WTC11 (cell line): ENCODE data around the gene ZNF14. TPM values are rescaled to one million over a fixed set of nuclear protein-coding genes. Genes with fewer than 3 reads are reported as not detected.
A peak's percentile ranks its signal among the peaks of the same experiment; 100 is the strongest.

Experiments used
- ATAC-seq: fragments of 200-7000 bp; cut with Tn5 transposase; 2 replicates; pipeline ENCODE4 v1.10.0; 2021; ENCODE audit warnings: mild to moderate bottlenecking, moderate library complexity
- CTCF ChIA-PET: fragments of 300-600 bp; sonication (Branson Sonifier 250); formaldehyde crosslinking; loops from one replicate; lab custom pipeline; 2021; ENCODE audit warnings: antibody characterized with exemption; lab: Charles Lee
- POLR2A ChIA-PET: fragments of 350-600 bp; sonication (Branson Sonifier 250); formaldehyde crosslinking; loops from one replicate; lab custom pipeline; 2021; ENCODE audit warnings: antibody characterized with exemption; lab: Charles Lee
- DNase-seq: peaks from one replicate; pipeline ENCODE4 v3.0.0; 2021; ENCODE audit warnings: low spot score
- H3K27ac Mint-ChIP-seq: 2 replicates; pipeline ENCODE4 v1.8.0; 2021; ENCODE audit warnings: mixed read lengths
- H3K27me3 Mint-ChIP-seq: 2 replicates; pipeline ENCODE4 v1.8.0; 2021; ENCODE audit warnings: low read depth, mild to moderate bottlenecking, moderate library complexity, mixed read lengths
- H3K36me3 Mint-ChIP-seq: 2 replicates; pipeline ENCODE4 v1.8.0; 2021; ENCODE audit warnings: mixed read lengths
- H3K4me1 Mint-ChIP-seq: 2 replicates; pipeline ENCODE4 v1.8.0; 2022; ENCODE audit warnings: mixed read lengths
- H3K4me3 Mint-ChIP-seq: 2 replicates; pipeline ENCODE4 v1.8.0; 2021; ENCODE audit warnings: mild to moderate bottlenecking, moderate library complexity, mixed read lengths
- H3K9me3 Mint-ChIP-seq: 2 replicates; pipeline ENCODE4 v1.8.0; 2021; ENCODE audit warnings: mixed read lengths
- AFF4 ChIP-seq: sonication (generic); formaldehyde crosslinking; IDR thresholded peaks from 2 replicates; pipeline ENCODE4 v1.8.1; 2023; ENCODE audit warnings: mild to moderate bottlenecking, missing genetic modification reagents, borderline replicate concordance
- CBFB ChIP-seq: sonication (generic); formaldehyde crosslinking; IDR thresholded peaks from 2 replicates; pipeline ENCODE4 v1.8.1; 2022; ENCODE audit warnings: mild to moderate bottlenecking, low read depth, missing genetic modification reagents
- E2F5 ChIP-seq: sonication (generic); formaldehyde crosslinking; IDR thresholded peaks from 2 replicates; pipeline ENCODE4 v1.8.1; 2022; ENCODE audit warnings: mild to moderate bottlenecking, moderate library complexity, missing genetic modification reagents
- EMX1 ChIP-seq: fragments of 250-450 bp; sonication (Bioruptor Pico); IDR thresholded peaks from 2 replicates; pipeline ENCODE4 v1.8.0; 2021; ENCODE audit warnings: mild to moderate bottlenecking
- ERG ChIP-seq: fragments of 250-450 bp; sonication (Bioruptor Pico); IDR thresholded peaks from 2 replicates; pipeline ENCODE4 v1.8.0; 2021; ENCODE audit warnings: mild to moderate bottlenecking
- FOXJ3 ChIP-seq: sonication (generic); formaldehyde crosslinking; IDR thresholded peaks from 2 replicates; pipeline ENCODE4 v1.9.0; 2021; ENCODE audit warnings: missing genetic modification reagents, mild to moderate bottlenecking, borderline replicate concordance
- FOXP1 ChIP-seq: sonication (generic); formaldehyde crosslinking; IDR thresholded peaks from 2 replicates; pipeline ENCODE4 v1.8.0; 2022; ENCODE audit warnings: missing genetic modification reagents, mild to moderate bottlenecking, moderate library complexity, borderline replicate concordance
- GTF2I ChIP-seq: fragments of 250-450 bp; sonication (Bioruptor Pico); conservative IDR thresholded peaks from 2 replicates; pipeline ENCODE4 v1.4.0; 2021; ENCODE audit warnings: mild to moderate bottlenecking
- IRF1 ChIP-seq: sonication (generic); formaldehyde crosslinking; IDR thresholded peaks from 2 replicates; pipeline ENCODE4 v1.8.0; 2023; ENCODE audit warnings: missing genetic modification reagents
- MAX ChIP-seq: sonication (generic); formaldehyde crosslinking; IDR thresholded peaks from 2 replicates; pipeline ENCODE4 v1.8.0; 2022; ENCODE audit warnings: mild to moderate bottlenecking, missing genetic modification reagents
- MLX ChIP-seq: sonication (generic); formaldehyde crosslinking; IDR thresholded peaks from 2 replicates; pipeline ENCODE4 v1.8.1; 2023; ENCODE audit warnings: mild to moderate bottlenecking, missing genetic modification reagents, moderate library complexity
- NR1H2 ChIP-seq: sonication (generic); formaldehyde crosslinking; IDR thresholded peaks from 2 replicates; pipeline ENCODE4 v1.9.0; 2021; ENCODE audit warnings: mild to moderate bottlenecking, moderate library complexity, missing genetic modification reagents
- NR2C2 ChIP-seq: sonication (generic); formaldehyde crosslinking; IDR thresholded peaks from 2 replicates; pipeline ENCODE4 v1.8.0; 2022; ENCODE audit warnings: mild to moderate bottlenecking, missing genetic modification reagents
- PREB ChIP-seq: sonication (generic); formaldehyde crosslinking; IDR thresholded peaks from 2 replicates; pipeline ENCODE4 v1.8.1; 2022; ENCODE audit warnings: mild to moderate bottlenecking, missing genetic modification reagents, moderate library complexity, borderline replicate concordance
- RORB ChIP-seq: fragments of 250-450 bp; sonication (Bioruptor Pico); IDR thresholded peaks from 2 replicates; pipeline ENCODE4 v1.9.0; 2021; ENCODE audit warnings: mild to moderate bottlenecking
- TP53 ChIP-seq: sonication (generic); formaldehyde crosslinking; IDR thresholded peaks from 2 replicates; pipeline ENCODE4 v1.8.1; 2023; ENCODE audit warnings: mild to moderate bottlenecking, missing genetic modification reagents
- ZNF219 ChIP-seq: sonication (generic); formaldehyde crosslinking; IDR thresholded peaks from 2 replicates; pipeline ENCODE4 v1.8.0; 2023; ENCODE audit warnings: missing genetic modification reagents, mild to moderate bottlenecking, borderline replicate concordance
- total RNA-seq: library from RNA; stranded (reverse); gene quantifications from 3 replicates; pipeline ENCODE4 v1.2.3, GENCODE V29; 2021
- TF ChIP-seq, protein P1 (sequence below): sonication (generic); formaldehyde crosslinking; IDR thresholded peaks from 2 replicates; pipeline ENCODE4 v1.8.1; 2023; ENCODE audit warnings: mild to moderate bottlenecking, missing genetic modification reagents, moderate library complexity
- TF ChIP-seq, protein P2 (sequence below): sonication (generic); formaldehyde crosslinking; IDR thresholded peaks from 2 replicates; pipeline ENCODE4 v1.8.0; 2022; ENCODE audit warnings: missing genetic modification reagents

ZNF14 gene
- total RNA-seq, 1 experiment from 2014 or later = 5.7 TPM

DNA sequence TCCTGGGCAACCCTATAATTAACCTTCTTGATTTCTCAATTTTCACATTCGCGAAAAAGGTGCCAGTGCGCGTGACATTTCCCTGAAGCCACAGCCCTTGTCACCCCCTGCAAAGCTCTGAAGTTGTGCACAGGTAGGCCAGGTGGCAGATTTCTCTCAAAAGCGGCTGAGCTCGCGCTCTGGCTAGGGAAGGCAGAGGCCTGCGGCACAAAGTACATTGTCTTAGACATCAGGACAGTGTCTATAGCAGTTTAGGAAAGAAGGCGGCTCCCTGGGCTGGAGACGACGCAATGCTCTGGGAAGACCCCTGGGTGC is 42.9 kb upstream of the ZNF14 start:
- no peaks in the 10 kb centered on the region for H3K9me3 Mint-ChIP-seq
- H3K36me3 Mint-ChIP-seq = peaks cover 15% of the 10 kb centered on the region
- ChIA-PET CTCF (interaction anchor here (0.9 to 1.8 kb wide), 13 partner anchors 9 to 223 kb away, joined by 3 to 12 read pairs (median 6); partner anchors contain the start of genes ZNF101, ZNF14 and ZNF506), POLR2A (interaction anchor here (0.7 to 2.5 kb wide), 12 partner anchors 14 to 125 kb away, joined by 3 to 22 read pairs (median 6); partner anchors contain the start of genes ZNF14, ZNF253, ZNF506 and ZNF93)
- DNase-seq = no peak
- H3K4me3 Mint-ChIP-seq = peak overlapping the region; percentile 98
- H3K27ac Mint-ChIP-seq = peak overlapping the region; percentile 83
- TF ChIP-seq FOXP1 (no peak), EMX1 (CRISPR knock-in tag) (no peak), CBFB (CRISPR knock-in tag) (no peak), TP53 (CRISPR knock-in tag) (no peak), NR1H2 (no peak), ERG (CRISPR knock-in tag) (no peak), RORB (no peak), MLX (CRISPR knock-in tag) (no peak)
- TF ChIP-seq, protein P1, sequence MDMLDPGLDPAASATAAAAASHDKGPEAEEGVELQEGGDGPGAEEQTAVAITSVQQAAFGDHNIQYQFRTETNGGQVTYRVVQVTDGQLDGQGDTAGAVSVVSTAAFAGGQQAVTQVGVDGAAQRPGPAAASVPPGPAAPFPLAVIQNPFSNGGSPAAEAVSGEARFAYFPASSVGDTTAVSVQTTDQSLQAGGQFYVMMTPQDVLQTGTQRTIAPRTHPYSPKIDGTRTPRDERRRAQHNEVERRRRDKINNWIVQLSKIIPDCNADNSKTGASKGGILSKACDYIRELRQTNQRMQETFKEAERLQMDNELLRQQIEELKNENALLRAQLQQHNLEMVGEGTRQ (CRISPR knock-in tag) = no peak
- H3K27me3 Mint-ChIP-seq = no peaks in the 10 kb centered on the region
- peaks cover 25% of the 10 kb centered on the region for H3K4me1 Mint-ChIP-seq
- no peak for ATAC-seq

GRCh38 chr19:19774354-19775033 is 41.6 kb upstream of the ZNF14 start:
- DNase-seq (no peak), ATAC-seq (no peak)
- ChIA-PET POLR2A (no interaction called here), CTCF (no interaction called here)
- Mint-ChIP-seq H3K27me3 (no peaks in the 10 kb centered on the region), H3K4me3 (peak overlapping the region; percentile 98; the same call in 1 of the 2 replicates), H3K36me3 (peaks cover 13% of the 10 kb centered on the region), H3K27ac (no peak overlapping the region; the same call in 1 of the 2 replicates), H3K4me1 (peaks cover 25% of the 10 kb centered on the region), H3K9me3 (0 out of 2 replicates have a peak, but pooled peaks cover 1% of the 10 kb centered on the region)
- TF ChIP-seq ZNF219 (no peak), E2F5 (CRISPR knock-in tag) (no peak), NR2C2 (CRISPR knock-in tag) (no peak), PREB (CRISPR knock-in tag) (no peak), IRF1 (CRISPR knock-in tag) (no peak), GTF2I (CRISPR knock-in tag) (no peak), MAX (CRISPR knock-in tag) (no peak), FOXJ3 (CRISPR knock-in tag) (no peak), AFF4 (no peak)
- TF ChIP-seq, protein P2, sequence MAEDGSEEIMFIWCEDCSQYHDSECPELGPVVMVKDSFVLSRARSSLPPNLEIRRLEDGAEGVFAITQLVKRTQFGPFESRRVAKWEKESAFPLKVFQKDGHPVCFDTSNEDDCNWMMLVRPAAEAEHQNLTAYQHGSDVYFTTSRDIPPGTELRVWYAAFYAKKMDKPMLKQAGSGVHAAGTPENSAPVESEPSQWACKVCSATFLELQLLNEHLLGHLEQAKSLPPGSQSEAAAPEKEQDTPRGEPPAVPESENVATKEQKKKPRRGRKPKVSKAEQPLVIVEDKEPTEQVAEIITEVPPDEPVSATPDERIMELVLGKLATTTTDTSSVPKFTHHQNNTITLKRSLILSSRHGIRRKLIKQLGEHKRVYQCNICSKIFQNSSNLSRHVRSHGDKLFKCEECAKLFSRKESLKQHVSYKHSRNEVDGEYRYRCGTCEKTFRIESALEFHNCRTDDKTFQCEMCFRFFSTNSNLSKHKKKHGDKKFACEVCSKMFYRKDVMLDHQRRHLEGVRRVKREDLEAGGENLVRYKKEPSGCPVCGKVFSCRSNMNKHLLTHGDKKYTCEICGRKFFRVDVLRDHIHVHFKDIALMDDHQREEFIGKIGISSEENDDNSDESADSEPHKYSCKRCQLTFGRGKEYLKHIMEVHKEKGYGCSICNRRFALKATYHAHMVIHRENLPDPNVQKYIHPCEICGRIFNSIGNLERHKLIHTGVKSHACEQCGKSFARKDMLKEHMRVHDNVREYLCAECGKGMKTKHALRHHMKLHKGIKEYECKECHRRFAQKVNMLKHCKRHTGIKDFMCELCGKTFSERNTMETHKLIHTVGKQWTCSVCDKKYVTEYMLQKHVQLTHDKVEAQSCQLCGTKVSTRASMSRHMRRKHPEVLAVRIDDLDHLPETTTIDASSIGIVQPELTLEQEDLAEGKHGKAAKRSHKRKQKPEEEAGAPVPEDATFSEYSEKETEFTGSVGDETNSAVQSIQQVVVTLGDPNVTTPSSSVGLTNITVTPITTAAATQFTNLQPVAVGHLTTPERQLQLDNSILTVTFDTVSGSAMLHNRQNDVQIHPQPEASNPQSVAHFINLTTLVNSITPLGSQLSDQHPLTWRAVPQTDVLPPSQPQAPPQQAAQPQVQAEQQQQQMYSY = no peak
